KOPT-K1 (cell line): ENCODE measurements around the gene CALD1.

Experiments used
- H3K27ac ChIP-seq: fragments of 200-600 bp; sonication (generic); 2 replicates; pipeline ENCODE4 v1.5.1; 2016; ENCODE audit warnings: antibody characterized with exemption, mild to moderate bottlenecking, low read depth, low read length; ENCODE audit not compliant: poor library complexity, severe bottlenecking
- H3K36me3 ChIP-seq: fragments of 200-600 bp; sonication (generic); 2 replicates; pipeline ENCODE4 v1.5.1; 2017; ENCODE audit warnings: antibody characterized with exemption, mild to moderate bottlenecking, low read length, moderate library complexity; ENCODE audit not compliant: insufficient read depth
- H3K9me3 ChIP-seq: fragments of 200-600 bp; sonication (generic); 2 replicates; pipeline ENCODE4 v1.5.1; 2017; ENCODE audit warnings: antibody characterized with exemption, low read length, mild to moderate bottlenecking; ENCODE audit not compliant: insufficient read depth, poor library complexity, severe bottlenecking

CALD1 gene

DNA sequence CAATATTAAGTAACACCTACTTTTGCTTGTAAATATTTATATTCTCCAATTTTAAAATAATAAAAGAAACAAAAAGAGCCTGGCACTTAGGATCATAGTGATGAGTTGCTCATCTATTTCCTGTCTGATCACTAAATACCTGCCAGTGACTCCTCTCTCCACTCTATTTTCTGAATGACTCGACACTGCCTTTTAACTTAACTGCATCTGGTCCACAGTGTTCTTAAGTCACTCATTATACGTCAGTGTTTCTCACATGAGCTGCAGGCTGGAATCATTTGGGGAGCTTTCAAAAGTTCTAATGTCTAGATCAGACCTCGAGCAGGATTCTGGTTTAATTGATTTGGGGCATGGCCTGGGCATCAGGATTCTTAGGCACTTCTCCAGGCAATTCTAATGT is 128.9 kb downstream of the CALD1 start:
- no peaks in the 10 kb centered on the region for H3K9me3 ChIP-seq
- no peaks in the 10 kb centered on the region for H3K36me3 ChIP-seq
- H3K27ac ChIP-seq = no peak overlapping the region

DNA sequence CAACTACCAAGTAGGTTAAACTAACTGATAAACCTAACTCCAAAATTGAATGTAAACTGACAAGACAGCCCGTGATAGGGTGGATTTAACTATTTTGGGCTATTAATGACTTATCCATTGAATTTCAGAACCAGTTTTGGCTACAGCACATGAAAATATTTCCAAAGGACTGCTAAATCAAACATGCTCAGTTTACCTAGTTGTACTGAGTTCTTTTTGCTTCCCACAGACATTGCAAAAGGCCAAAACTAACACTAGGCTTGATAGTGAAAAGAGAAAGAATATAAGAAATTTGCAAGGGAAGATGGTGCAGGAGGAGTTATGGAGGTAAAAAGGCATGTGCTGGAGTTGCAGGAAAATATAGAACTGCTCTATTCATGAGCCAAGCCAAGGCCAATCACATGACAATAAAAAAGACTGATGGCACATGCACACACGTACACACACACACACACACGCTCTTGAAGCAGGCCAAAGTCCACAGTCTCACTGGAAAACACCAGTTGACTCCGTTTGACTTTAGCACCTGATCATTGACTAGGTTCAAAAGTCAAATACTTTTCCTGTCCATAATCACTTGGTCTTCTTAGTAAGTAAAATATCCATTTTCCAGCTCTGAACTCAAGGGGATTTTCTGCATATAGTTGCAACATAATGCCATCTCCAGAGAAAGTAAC is 130.9 kb downstream of the CALD1 start:
- Histone ChIP-seq H3K27ac (no peak overlapping the region), H3K9me3 (no peaks in the 10 kb centered on the region), H3K36me3 (no peaks in the 10 kb centered on the region)

DNA sequence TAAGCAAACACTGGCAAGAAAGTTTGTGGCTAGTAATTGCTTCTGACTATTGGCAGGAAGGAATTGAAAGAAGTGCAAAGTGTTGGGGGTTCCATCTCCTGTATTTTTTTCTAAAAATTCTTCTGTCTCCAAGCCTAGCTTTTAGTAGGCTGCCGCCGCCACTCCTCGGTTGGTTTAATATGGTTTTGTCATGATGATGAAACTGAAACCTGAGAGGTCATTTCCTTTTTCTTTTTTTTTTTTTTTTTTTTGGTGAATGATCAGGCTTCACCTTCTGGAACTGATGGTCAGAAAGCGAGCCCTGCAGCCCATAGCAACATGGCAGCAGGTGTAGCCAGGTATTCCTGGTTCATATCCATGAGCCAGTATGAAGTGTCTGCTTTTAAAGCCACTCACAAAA is 131.5 kb downstream of the CALD1 start:
- H3K36me3 ChIP-seq = no peaks in the 10 kb centered on the region
- H3K9me3 ChIP-seq = no peaks in the 10 kb centered on the region
- H3K27ac ChIP-seq = no peak overlapping the region

DNA sequence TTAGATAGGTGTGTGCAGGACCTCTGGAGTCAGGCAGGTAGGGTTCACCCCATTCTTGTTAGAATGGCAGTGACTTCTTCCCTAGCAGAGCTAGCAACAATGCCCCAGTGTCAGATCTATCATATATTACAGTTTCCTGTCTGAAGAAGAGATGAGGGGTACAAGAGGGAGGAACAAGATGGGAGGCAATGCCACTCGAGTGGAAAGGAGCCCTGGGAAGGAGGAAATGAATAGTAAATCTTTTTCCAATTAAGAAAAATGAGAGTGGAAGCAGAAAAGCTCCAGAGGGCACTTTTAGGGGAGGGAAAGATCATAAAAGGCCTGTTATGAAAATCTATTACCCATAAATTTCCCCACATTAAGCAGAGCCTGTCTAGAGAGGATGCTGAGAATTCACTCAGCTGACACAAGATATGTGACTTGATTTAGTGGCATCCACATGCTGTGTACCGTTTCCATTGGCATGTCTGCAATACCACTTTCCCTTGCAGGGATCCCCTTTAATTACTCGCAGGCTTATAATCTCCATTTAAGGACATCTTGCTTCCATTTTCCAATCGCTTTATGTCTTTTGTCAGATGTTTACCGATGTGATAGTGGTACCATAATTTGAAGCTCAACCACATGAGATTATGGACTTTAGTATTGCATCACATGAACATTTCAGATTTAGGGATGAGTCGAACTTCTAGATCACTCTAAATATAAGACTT is 136.9 kb downstream of the CALD1 start:
- Histone ChIP-seq H3K27ac (no peak overlapping the region), H3K9me3 (no peaks in the 10 kb centered on the region), H3K36me3 (no peaks in the 10 kb centered on the region)

DNA sequence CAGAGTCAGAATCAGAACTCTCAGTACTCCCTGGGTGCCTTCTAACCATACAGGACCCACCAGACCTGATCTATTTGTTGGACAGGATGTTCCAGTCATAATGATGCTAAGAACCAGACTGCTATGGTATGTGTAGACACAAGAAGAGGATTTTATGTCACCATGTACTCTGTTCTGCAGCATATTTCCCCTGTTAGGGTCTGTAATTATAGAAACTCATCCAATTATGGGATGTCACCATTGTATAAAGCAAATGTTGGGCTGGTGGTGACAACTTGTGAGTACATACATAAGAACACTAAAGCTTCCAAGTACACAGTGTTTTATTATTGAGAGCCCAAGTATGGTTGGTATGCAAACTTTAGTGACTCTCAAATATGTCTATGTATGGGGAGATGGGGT is 139.8 kb downstream of the CALD1 start:
- no peak overlapping the region for H3K27ac ChIP-seq
- no peaks in the 10 kb centered on the region for H3K9me3 ChIP-seq
- H3K36me3 ChIP-seq = no peaks in the 10 kb centered on the region

DNA sequence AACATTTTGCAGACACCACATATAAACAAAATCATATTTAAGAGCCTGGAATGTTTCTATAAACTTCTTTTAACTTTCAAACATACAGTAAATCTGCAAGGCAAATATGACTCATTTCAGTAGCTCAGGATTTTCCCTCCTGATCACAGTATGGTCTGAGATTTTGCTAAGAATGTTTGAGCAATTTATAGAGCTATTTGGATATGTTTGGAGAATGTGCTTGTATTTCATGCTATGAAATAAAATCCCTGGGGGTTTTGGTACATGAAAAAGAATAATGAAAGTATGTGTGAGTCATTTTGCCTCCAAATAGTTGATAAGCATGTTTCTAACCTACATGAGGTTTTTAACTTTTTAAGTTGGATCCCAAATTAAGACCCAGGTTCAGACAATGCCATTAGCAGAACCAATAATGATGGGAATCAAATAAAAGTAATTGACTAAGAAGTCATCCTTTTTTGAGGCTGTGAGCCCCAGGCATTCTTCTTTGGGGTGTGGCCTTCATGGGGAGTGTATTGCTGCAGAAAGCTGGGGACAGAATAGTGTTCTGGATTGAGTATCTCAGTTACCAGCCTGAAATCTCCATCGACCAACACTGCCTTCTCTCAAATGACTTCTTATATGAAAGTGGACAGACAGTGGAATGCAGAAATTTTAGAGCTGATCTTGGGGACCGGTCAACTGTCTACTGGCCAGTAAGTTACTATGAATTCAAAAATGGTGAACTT is 140.8 kb downstream of the CALD1 start:
- no peaks in the 10 kb centered on the region for H3K9me3 ChIP-seq
- no peak overlapping the region for H3K27ac ChIP-seq
- H3K36me3 ChIP-seq = no peaks in the 10 kb centered on the region

DNA sequence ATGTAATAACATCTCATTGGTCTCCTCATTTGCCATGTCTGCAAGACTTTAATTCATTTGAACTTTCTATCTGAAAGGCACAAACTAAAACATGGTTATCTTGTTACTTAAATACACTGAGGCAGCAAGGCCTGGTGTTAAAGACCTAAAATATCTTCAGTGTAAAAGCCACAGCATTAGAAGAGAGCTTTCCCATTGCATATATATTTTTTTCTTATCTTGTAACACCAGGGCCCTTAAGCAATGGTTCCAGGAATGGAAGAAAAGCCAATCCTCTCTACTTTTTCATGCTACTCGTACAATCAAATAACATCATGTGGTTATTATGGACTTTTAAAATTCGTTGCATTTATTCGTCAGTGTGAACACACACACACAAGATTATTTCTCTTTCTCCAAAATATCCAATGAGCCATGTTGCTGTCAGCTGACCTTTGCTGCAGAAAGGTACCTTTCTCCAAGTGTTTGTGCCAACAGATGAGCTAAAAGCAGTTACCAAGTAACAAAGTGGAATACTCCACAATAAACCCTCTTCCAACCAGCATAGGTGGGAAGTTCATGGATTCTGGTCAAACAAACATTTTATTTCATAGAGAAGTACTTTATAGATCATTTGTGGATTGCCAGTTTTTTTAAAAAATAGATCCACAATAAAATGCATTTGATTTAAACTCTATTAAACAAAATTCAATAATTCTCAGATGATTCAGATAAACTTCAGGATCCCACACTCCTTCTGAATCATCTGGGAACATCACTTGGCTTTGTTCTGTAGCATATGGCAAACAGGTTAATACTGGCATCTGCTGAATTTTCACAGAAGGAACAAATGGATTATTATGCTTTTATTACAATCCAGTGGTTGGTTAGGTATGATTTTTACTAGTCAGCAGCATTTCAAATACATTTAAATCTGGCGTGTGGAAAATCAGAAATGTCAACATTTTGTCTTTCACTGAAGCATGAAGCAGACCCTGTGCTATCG is 143.6 kb downstream of the CALD1 start:
- H3K27ac ChIP-seq = no peak overlapping the region
- H3K36me3 ChIP-seq = no peaks in the 10 kb centered on the region
- H3K9me3 ChIP-seq = no peaks in the 10 kb centered on the region

DNA sequence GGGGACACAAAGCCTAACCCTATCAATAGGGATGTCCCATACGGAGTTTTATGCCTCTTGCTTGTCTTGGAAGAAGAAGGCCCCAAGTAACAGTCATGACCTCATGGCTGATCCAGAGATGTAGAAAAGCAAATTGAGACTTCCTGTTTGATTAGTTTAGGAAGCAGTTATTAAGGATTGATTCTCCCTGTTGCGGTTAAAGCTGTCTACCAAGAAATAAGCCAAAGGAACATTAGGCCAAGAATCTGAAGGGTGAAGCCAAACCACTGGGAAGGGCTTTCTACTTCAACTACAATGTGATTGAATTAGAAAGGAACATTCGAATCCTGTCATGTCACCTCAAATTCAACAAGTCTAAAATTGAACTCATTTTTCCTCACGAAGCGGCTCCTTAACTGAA is 146.3 kb downstream of the CALD1 start:
- Histone ChIP-seq H3K27ac (no peak overlapping the region), H3K9me3 (no peaks in the 10 kb centered on the region), H3K36me3 (no peaks in the 10 kb centered on the region)

DNA sequence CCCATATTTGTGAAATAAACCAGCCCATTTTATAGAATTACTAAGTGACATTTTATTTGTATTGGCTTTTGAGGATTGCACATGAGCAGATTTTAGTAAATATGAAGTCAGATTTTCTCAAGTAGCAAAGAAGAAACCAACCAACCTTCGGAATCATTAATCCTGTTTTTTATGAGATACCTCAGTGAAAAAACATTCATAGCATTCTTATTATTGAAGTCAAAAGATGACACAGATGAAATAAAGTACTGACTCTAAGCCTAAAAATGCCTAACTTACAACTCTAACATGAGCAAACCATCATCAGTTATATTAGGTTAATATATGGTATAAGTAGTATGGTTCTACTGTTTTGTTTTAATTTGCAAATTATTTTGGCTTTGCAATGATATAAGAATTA is 147.0 kb downstream of the CALD1 start:
- H3K36me3 ChIP-seq = no peaks in the 10 kb centered on the region
- no peak overlapping the region for H3K27ac ChIP-seq
- H3K9me3 ChIP-seq = no peaks in the 10 kb centered on the region

DNA sequence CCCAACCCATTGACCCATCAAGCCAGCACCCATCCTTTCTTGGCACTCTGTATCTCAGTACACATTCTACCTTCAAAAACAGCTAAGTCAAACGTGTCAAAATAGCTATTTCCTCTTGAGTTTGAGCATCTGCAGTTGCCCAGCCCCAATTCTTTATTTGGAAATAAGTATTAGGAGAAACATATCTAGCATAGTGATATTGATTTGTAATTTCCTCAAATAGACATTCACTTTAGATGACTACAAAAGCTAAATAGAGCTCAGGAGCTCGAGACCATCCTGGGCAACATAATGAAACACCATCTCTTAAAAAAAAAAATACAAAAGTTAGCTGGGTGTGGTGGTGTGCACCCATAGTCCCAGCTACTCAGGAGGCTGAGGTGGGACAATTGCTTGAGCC is 147.6 kb downstream of the CALD1 start:
- Histone ChIP-seq H3K36me3 (no peaks in the 10 kb centered on the region), H3K27ac (no peak overlapping the region), H3K9me3 (no peaks in the 10 kb centered on the region)

DNA sequence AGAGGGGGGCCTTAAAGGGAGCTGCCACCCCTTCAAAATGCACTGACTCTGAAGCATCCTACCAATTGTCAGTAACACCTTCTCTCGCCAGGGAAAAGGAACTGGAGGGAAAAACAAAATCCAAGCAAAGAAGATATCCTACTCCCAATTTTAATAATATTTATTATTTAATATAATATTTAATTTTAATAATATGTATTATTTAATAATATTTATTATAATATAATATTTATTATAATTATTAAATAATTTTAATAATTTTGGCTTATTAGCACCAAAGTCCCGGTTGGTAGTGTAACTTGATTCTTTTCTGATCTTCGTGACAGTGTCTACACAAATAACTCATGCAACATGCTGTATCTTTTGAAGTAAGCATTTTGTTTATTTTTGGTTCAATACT is 148.3 kb downstream of the CALD1 start:
- no peaks in the 10 kb centered on the region for H3K9me3 ChIP-seq
- H3K36me3 ChIP-seq = no peaks in the 10 kb centered on the region
- no peak overlapping the region for H3K27ac ChIP-seq

DNA sequence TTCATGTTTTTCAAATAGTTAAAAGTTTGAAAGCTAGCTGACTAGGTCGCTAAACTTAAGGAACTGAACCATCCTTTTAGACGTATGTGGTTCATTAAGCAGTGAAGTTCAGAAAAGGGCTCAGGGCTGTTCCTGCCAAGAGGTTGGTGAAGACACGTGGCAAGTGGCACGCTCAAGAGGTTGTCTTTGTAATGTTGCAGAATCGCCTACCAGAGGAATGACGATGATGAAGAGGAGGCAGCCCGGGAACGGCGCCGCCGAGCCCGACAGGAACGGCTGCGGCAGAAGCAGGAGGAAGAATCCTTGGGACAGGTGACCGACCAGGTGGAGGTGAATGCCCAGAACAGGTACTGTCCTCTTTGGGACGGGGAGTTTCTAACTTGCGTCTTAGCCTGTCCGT is 149.1 kb downstream of the CALD1 start:
- no peak overlapping the region for H3K27ac ChIP-seq
- H3K36me3 ChIP-seq = no peaks in the 10 kb centered on the region

DNA sequence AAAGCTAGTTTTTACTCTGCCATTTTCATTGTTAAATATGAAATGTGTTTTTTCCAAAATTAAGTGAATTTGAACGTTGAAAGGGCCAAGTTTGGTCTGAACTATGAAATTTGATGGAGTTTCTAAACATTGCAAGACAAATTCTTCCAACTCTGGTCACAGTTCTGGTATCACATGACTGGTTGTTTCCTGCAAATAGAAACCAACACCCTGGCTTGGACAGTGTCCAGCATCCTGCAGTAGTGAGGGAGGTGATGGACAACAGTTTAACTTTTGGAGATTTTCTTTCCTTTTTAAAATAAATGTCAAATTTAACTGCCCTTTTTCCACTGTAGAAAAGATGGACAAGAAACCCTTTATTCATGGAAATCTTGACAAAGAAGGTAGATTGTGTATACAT is 152.1 kb downstream of the CALD1 start:
- no peak overlapping the region for H3K27ac ChIP-seq
- H3K36me3 ChIP-seq = no peaks in the 10 kb centered on the region

More for the DNA sequence above, 149.1 kb downstream of the CALD1 start:
- no peaks in the 10 kb centered on the region for H3K9me3 ChIP-seq

DNA sequence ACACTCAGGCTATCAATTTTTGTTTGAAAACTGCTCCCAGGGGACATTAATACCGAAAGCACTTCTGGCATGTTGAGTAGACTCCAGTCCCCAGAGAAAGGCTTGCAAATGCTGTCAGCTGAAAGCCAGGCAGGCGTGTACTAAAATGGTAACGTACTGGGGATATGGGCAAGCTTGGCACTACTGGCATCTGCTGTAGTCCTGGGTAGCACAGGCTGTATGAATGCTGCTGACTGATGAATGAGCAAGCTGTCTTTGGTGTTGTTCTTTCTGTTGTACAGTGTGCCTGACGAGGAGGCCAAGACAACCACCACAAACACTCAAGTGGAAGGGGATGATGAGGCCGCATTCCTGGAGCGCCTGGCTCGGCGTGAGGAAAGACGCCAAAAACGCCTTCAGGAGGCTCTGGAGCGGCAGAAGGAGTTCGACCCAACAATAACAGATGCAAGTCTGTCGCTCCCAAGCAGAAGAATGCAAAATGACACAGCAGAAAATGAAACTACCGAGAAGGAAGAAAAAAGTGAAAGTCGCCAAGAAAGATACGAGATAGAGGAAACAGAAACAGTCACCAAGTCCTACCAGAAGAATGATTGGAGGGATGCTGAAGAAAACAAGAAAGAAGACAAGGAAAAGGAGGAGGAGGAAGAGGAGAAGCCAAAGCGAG is 153.4 kb downstream of the CALD1 start:
- Histone ChIP-seq H3K36me3 (no peaks in the 10 kb centered on the region), H3K27ac (no peak overlapping the region)

More for the DNA sequence above, 152.1 kb downstream of the CALD1 start:
- H3K9me3 ChIP-seq = no peaks in the 10 kb centered on the region

More for the DNA sequence above, 153.4 kb downstream of the CALD1 start:
- H3K9me3 ChIP-seq = no peaks in the 10 kb centered on the region
